ENCODE results near the gene ENO2.

DNA sequence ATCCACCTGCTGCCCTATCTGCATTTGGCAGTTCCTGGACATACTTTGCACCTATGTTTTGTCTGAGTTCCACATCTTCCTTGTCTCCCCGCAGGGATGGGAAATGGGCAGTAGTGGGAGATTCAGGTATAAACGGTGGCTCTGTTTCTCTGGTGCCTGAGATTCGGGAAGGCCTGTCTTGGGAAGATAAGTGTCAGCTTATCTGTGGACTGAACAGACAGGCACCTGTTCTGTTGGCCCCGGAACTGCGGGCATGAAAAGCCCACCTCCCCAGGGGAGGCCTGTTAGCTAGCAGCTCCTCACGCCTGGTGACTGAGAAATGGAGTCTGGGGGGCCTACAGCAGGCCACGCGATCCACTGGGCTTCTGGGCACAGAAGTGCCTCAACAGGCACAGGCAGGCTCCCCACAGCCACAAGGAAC lies 50.2 kb downstream of the ENO2 start:
- TF ChIP-seq CTCF (conservative IDR thresholded peaks at IDR 0.05; ENCODE audit: low read length) (no peak), EZH2phosphoT487 (IDR thresholded peaks at IDR 0.05; ENCODE audit: borderline replicate concordance) (no peak)
